Neural cell (in vitro differentiated cells): ENCODE measurements around the gene PTPRT. TPM values are rescaled to one million over a fixed set of nuclear protein-coding genes. Genes with fewer than 3 reads are reported as not detected.

ENCODE experiments used
- H2AFZ ChIP-seq: fragments of 200-600, 300-800 bp; sonication (generic), shearing (Covaris generic); 2 replicates; pipeline ENCODE4 v1.6.0; 2014; ENCODE audit warnings: low read depth, mild to moderate bottlenecking, antibody characterized with exemption, low read length, moderate library complexity
- H3F3A ChIP-seq: fragments of 200-600 bp; shearing (Covaris generic); 2 replicates; pipeline ENCODE4 v1.6.1; 2016; ENCODE audit warnings: mild to moderate bottlenecking, moderate library complexity, mixed read lengths, antibody characterized with exemption, low read length; ENCODE audit not compliant: insufficient read depth, poor library complexity, severe bottlenecking
- H3K27ac ChIP-seq: fragments of 200-600, 300-800 bp; sonication (generic), shearing (Covaris generic); 2 replicates; pipeline ENCODE4 v1.5.1; 2014; ENCODE audit warnings: mild to moderate bottlenecking, low read length, moderate library complexity
- H3K27me3 ChIP-seq: fragments of 300-800, 200-600 bp; sonication (generic), shearing (Covaris generic); 2 replicates; pipeline ENCODE4 v1.6.0; 2014; ENCODE audit warnings: mild to moderate bottlenecking, low read depth, low read length, moderate library complexity; ENCODE audit not compliant: insufficient read depth
- H3K36me3 ChIP-seq: fragments of 300-800, 200-600 bp; sonication (generic), shearing (Covaris generic); 2 replicates; pipeline ENCODE4 v1.5.1; 2014; ENCODE audit warnings: mild to moderate bottlenecking, antibody characterized with exemption, low read length, moderate library complexity; ENCODE audit not compliant: insufficient read depth
- H3K4me2 ChIP-seq: fragments of 300-800, 200-600 bp; sonication (generic), shearing (Covaris generic); 2 replicates; pipeline ENCODE4 v1.6.0; 2014; ENCODE audit warnings: mild to moderate bottlenecking, low read length
- H3K4me3 ChIP-seq: fragments of 300-800, 200-600 bp; sonication (generic), shearing (Covaris generic); 2 replicates; pipeline ENCODE4 v1.5.1; 2014; ENCODE audit warnings: mild to moderate bottlenecking, low read length, moderate library complexity
- H3K79me2 ChIP-seq: fragments of 200-600 bp; shearing (Covaris generic); replicated peaks from 2 replicates; pipeline ENCODE4 v1.6.0; 2014; ENCODE audit warnings: mild to moderate bottlenecking, low read length, moderate library complexity; ENCODE audit not compliant: insufficient read depth
- H3K9ac ChIP-seq: fragments of 300-800, 200-600 bp; sonication (generic), shearing (Covaris generic); 2 replicates; pipeline ENCODE4 v1.6.1; 2016; ENCODE audit warnings: mild to moderate bottlenecking, low read length, mixed read lengths
- H3K9me2 ChIP-seq: fragments of 200-600 bp; shearing (Covaris generic); 2 replicates; pipeline ENCODE4 v1.6.1; 2016; ENCODE audit warnings: mild to moderate bottlenecking, low read length, mixed read lengths; ENCODE audit not compliant: insufficient read depth
- H3K9me3 ChIP-seq: fragments of 200-600, 300-800 bp; sonication (generic), shearing (Covaris generic); 2 replicates; pipeline ENCODE4 v1.6.1; 2016; ENCODE audit warnings: mild to moderate bottlenecking, mixed run types, low read length, moderate library complexity, mixed read lengths
- H4K20me1 ChIP-seq: fragments of 200-600 bp; shearing (Covaris generic); 2 replicates; pipeline ENCODE4 v1.6.1; 2016; ENCODE audit warnings: mild to moderate bottlenecking, mixed run types; ENCODE audit not compliant: insufficient read depth
- EP300 ChIP-seq: fragments of 450-650 bp; conservative IDR thresholded peaks from 2 replicates; pipeline ENCODE4 v1.6.1; 2014; ENCODE audit warnings: antibody characterized with exemption, mild to moderate bottlenecking, moderate library complexity; ENCODE audit not compliant: poor library complexity, severe bottlenecking
- EZH2 ChIP-seq: fragments of 200-600, 300-800 bp; shearing (Covaris generic), sonication (generic); IDR thresholded peaks from 2 replicates; pipeline ENCODE4 v1.6.1; 2014; ENCODE audit warnings: antibody characterized with exemption, low read length, borderline replicate concordance, mild to moderate bottlenecking; ENCODE audit not compliant: insufficient read depth, poor library complexity, severe bottlenecking
- MXI1 ChIP-seq: fragments of 450-650 bp; conservative IDR thresholded peaks from 2 replicates; pipeline ENCODE4 v1.6.1; 2014; ENCODE audit warnings: antibody characterized with exemption, mild to moderate bottlenecking; ENCODE audit not compliant: poor library complexity, severe bottlenecking
- POLR2AphosphoS5 ChIP-seq: IDR thresholded peaks from 2 replicates; pipeline ENCODE4 v1.6.1; 2012
- RAD21 ChIP-seq: fragments of 450-650 bp; conservative IDR thresholded peaks from 2 replicates; pipeline ENCODE4 v1.6.1; 2014; ENCODE audit warnings: antibody characterized with exemption, mild to moderate bottlenecking, moderate library complexity
- SMC3 ChIP-seq: fragments of 450-650 bp; conservative IDR thresholded peaks from 2 replicates; pipeline ENCODE4 v1.6.1; 2014; ENCODE audit warnings: antibody characterized with exemption, mild to moderate bottlenecking, moderate library complexity; ENCODE audit not compliant: poor library complexity
- TAF1 ChIP-seq: IDR thresholded peaks from 2 replicates; pipeline ENCODE4 v1.6.1; 2012; ENCODE audit warnings: low read depth
- polyA plus RNA-seq: library from polyadenylated mRNA; depleted of rRNA; stranded (reverse); fragments of >200 nt; gene quantifications from 2 replicates; pipeline ENCODE4 v1.2.3, GENCODE V29; 2014
- TF ChIP-seq, protein P1 (sequence below): IDR thresholded peaks from 2 replicates; pipeline ENCODE4 v1.6.1; 2012; ENCODE audit warnings: borderline replicate concordance
- TF ChIP-seq, protein P2 (sequence below): fragments of 450-650 bp; IDR thresholded peaks from 2 replicates; pipeline ENCODE4 v1.5.1; 2014; ENCODE audit warnings: antibody characterized with exemption, mild to moderate bottlenecking, moderate library complexity; ENCODE audit not compliant: poor library complexity, severe bottlenecking

Gene PTPRT
- polyA plus RNA-seq, 1 donor from 2014 or later: 9.2 TPM

DNA sequence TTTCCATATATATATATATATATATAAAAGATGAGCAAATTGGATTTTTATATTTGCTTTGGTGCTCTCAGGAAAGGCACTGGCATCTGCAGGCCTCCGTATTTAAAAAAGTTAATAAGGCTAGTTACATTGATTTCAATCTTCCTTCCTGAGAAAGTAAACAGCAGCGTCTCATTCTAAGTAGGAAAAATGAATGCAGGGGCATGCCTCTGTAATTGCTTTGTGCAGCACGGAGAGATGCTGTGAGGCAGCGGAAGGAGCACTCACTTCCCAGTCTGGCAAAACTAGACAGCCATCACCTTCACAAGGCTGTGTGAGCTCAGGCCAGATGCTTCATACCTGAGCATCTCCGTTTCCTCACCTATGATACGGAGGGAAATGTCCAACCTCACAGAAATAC is 303.7 kb downstream of the PTPRT start (continued):
- TF ChIP-seq EP300 (no peak), RAD21 (no peak)

DNA sequence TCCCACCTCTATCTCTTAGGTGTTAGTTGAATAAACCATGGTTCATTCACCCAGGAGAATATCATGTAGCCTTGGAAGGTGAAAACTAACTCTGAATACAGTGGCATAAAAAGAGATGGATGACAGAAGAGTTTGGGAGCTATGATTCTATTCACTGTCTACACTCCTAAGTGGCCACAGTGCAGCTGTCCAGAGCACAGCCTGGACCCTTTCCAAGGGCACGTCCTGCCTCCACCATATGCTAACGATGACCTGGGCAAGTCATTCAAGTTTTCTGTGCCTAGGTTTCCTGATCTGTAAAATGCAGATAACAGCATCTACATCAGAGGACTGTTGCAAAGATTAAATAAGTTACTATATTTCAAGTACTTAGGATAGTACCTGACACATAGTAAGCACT is 314.1 kb downstream of the PTPRT start:
- Histone ChIP-seq H3K27ac (no peak overlapping the region), H3K27me3 (no peaks in the 10 kb centered on the region), H3K4me3 (no peak overlapping the region), H4K20me1 (no peaks in the 10 kb centered on the region), H3K9me3 (no peaks in the 10 kb centered on the region), H3K9me2 (no peaks in the 10 kb centered on the region), H3K9ac (no peak overlapping the region), H3F3A (no peaks in the 10 kb centered on the region), H2AFZ (no peak overlapping the region), H3K4me2 (no peak overlapping the region), H3K36me3 (no peaks in the 10 kb centered on the region), H3K79me2 (no peaks in the 10 kb centered on the region)
- TF ChIP-seq, protein P1, sequence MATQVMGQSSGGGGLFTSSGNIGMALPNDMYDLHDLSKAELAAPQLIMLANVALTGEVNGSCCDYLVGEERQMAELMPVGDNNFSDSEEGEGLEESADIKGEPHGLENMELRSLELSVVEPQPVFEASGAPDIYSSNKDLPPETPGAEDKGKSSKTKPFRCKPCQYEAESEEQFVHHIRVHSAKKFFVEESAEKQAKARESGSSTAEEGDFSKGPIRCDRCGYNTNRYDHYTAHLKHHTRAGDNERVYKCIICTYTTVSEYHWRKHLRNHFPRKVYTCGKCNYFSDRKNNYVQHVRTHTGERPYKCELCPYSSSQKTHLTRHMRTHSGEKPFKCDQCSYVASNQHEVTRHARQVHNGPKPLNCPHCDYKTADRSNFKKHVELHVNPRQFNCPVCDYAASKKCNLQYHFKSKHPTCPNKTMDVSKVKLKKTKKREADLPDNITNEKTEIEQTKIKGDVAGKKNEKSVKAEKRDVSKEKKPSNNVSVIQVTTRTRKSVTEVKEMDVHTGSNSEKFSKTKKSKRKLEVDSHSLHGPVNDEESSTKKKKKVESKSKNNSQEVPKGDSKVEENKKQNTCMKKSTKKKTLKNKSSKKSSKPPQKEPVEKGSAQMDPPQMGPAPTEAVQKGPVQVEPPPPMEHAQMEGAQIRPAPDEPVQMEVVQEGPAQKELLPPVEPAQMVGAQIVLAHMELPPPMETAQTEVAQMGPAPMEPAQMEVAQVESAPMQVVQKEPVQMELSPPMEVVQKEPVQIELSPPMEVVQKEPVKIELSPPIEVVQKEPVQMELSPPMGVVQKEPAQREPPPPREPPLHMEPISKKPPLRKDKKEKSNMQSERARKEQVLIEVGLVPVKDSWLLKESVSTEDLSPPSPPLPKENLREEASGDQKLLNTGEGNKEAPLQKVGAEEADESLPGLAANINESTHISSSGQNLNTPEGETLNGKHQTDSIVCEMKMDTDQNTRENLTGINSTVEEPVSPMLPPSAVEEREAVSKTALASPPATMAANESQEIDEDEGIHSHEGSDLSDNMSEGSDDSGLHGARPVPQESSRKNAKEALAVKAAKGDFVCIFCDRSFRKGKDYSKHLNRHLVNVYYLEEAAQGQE: no peak
- TF ChIP-seq EP300 (no peak), RAD21 (no peak), EZH2 (no peak), MXI1 (no peak), POLR2AphosphoS5 (no peak), TAF1 (no peak), SMC3 (no peak)
- TF ChIP-seq, protein P2, sequence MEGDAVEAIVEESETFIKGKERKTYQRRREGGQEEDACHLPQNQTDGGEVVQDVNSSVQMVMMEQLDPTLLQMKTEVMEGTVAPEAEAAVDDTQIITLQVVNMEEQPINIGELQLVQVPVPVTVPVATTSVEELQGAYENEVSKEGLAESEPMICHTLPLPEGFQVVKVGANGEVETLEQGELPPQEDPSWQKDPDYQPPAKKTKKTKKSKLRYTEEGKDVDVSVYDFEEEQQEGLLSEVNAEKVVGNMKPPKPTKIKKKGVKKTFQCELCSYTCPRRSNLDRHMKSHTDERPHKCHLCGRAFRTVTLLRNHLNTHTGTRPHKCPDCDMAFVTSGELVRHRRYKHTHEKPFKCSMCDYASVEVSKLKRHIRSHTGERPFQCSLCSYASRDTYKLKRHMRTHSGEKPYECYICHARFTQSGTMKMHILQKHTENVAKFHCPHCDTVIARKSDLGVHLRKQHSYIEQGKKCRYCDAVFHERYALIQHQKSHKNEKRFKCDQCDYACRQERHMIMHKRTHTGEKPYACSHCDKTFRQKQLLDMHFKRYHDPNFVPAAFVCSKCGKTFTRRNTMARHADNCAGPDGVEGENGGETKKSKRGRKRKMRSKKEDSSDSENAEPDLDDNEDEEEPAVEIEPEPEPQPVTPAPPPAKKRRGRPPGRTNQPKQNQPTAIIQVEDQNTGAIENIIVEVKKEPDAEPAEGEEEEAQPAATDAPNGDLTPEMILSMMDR: no peak

DNA sequence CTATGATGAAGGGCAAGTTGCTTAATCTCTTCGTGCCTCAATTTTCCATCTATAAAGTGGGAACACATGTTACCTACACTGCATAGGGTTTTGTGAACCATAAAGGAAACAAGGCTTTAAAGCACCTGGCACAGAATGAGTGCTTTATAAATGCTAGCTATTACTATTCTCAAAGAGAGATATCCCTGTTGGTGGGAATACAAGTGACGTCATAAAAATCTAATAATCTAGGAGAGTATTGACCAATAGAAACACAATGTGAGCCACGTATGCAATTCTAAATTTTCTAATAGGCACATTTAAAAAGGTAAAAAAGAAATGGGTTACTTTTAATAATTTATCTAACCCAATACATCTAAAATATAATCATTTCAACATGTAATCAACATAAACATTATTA is 316.4 kb downstream of the PTPRT start:
- Histone ChIP-seq H3F3A (no peaks in the 10 kb centered on the region), H3K4me2 (no peak overlapping the region)

More for the DNA sequence above, 316.4 kb downstream of the PTPRT start:
- Histone ChIP-seq H3K27ac (no peak overlapping the region), H3K9me3 (no peaks in the 10 kb centered on the region), H3K9me2 (no peaks in the 10 kb centered on the region), H3K4me3 (no peak overlapping the region), H3K36me3 (no peaks in the 10 kb centered on the region), H3K79me2 (no peaks in the 10 kb centered on the region), H2AFZ (no peak overlapping the region), H4K20me1 (no peaks in the 10 kb centered on the region), H3K27me3 (no peaks in the 10 kb centered on the region), H3K9ac (no peak overlapping the region)
- TF ChIP-seq POLR2AphosphoS5 (no peak), EP300 (no peak)
- TF ChIP-seq, protein P1: no peak
